Tibial nerve (tissue), 4 donors: ENCODE measurements around the gene CEP85L. TPM values are rescaled to one million over a fixed set of nuclear protein-coding genes. Genes with fewer than 3 reads are reported as not detected.

ENCODE experiments used
- DNase-seq, 2 donors: peaks; one replicate each; pipeline ENCODE4 v3.0.0-alpha.2; 2019; ENCODE audit warnings: low spot score in 2 of 2
- H3K27ac ChIP-seq, 4 donors: fragments of 200-600 bp; sonication (generic) in 3 of 4; one replicate each; pipeline ENCODE4 v1.5.1; 2017 to 2019; ENCODE audit warnings: mild to moderate bottlenecking in 1 of 4
- H3K27me3 ChIP-seq, 2 donors: fragments of 200-600 bp; sonication (generic) in 1 of 2; one replicate each; pipeline versions ENCODE4 v1.5.1 to v1.6.0; 2017 to 2019
- H3K36me3 ChIP-seq, 3 donors: fragments of 200-600 bp; sonication (generic); one replicate each; pipeline ENCODE4 v1.5.1; 2018 to 2019
- H3K4me1 ChIP-seq, 4 donors: fragments of 200-600 bp; sonication (generic) in 3 of 4; one replicate each; pipeline ENCODE4 v1.5.1; 2017 to 2019
- H3K4me3 ChIP-seq, 4 donors: fragments of 200-600 bp; sonication (generic) in 3 of 4; one replicate each; pipeline ENCODE4 v1.5.1; 2017 to 2019; ENCODE audit warnings: mild to moderate bottlenecking in 1 of 4, moderate library complexity in 1 of 4
- H3K9me3 ChIP-seq, 4 donors: fragments of 200-600 bp; sonication (generic) in 3 of 4; one replicate each; pipeline ENCODE4 v1.5.1; 2017 to 2019
- CTCF ChIP-seq, 5 experiments: fragments of 200-600 bp in 3 of 5; fragments of 450-650 bp in 2 of 5; sonication (generic) in 3 of 5; IDR thresholded peaks; one replicate each; pipeline ENCODE4 v1.5.1; 2016 to 2019; ENCODE audit warnings: antibody characterized with exemption in 5 of 5, mild to moderate bottlenecking in 3 of 5, moderate library complexity in 2 of 5
- EP300 ChIP-seq, 2 donors: sonication (generic); formaldehyde crosslinking; IDR thresholded peaks; one replicate each; pipeline ENCODE4 v1.6.1; 2017; ENCODE audit warnings: antibody characterized with exemption in 2 of 2, mild to moderate bottlenecking in 1 of 2
- POLR2A ChIP-seq, 2 donors: fragments of 450-650 bp; IDR thresholded peaks; one replicate each; pipeline ENCODE4 v1.6.1; 2017; ENCODE audit warnings: antibody characterized with exemption in 2 of 2, mild to moderate bottlenecking in 2 of 2, moderate library complexity in 2 of 2
- WGBS, 2 donors: methylation state at CpG; one replicate each; pipeline ENCODE4 v1.1.5; 2018; 5-methylcytosine and 5-hydroxymethylcytosine counted together
- total RNA-seq, 4 donors: library from RNA; depleted of rRNA; stranded (reverse); fragments of >200 nt; gene quantifications; one replicate each; pipeline ENCODE4 v1.1.0, GENCODE V29; 2016

The CEP85L gene
- total RNA-seq, 4 donors from 2014 or later, result 26.7 to 47.4 (median 37.8) TPM

- WGBS, 2 donors, result 84 to 90% methylated on average over 4 of the region's 4 CpGs
- H3K4me1 ChIP-seq, result peaks cover 0 to 32% (median 0%) of the 10 kb centered on the region in 4 donors
- peaks cover 0 to 5% (median 2%) of the 10 kb centered on the region in 4 donors for H3K9me3 ChIP-seq
- DNase-seq, result no peak
- no peak overlapping the region for H3K27ac ChIP-seq
- H3K36me3 ChIP-seq, result peaks cover 0 to 18% (median 0%) of the 10 kb centered on the region in 3 donors
- TF ChIP-seq POLR2A (IDR thresholded peaks at IDR 0.05) (no peak), EP300 (IDR thresholded peaks at IDR 0.05) (no peak), CTCF (IDR thresholded peaks at IDR 0.05) (no peak)
- no peaks in the 10 kb centered on the region for H3K27me3 ChIP-seq
- H3K4me3 ChIP-seq, result no peak overlapping the region
These were observed 125.2 kb downstream of the CEP85L start for GRCh38 chr6:118525913-118526780.

GRCh38 chr6:118524686-118525085 is 126.7 kb downstream of the CEP85L start:
- WGBS, 2 donors, result 69 to 74% methylated on average over 2 of the region's 2 CpGs

DNA sequence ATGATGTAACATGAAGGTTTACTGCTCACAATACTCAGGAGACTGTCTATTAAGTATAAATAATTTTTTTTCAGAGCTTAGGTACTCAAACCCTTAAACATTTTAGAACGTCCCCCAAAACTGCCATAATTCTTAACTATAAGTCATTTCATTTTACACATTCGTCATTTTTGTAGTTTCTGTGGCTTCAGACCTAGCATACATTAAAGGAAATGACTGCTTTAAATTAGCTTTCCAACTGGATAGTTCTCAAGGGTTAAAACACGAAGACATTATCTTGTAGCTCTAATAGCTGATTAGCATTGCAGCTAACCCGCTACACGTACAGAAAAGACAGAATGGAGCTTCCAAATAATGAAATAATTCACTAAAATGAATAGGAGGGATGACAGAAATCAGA is 128.2 kb downstream of the CEP85L start:
- H3K4me3 ChIP-seq, result no peak overlapping the region
- H3K36me3 ChIP-seq, result peaks cover 0 to 26% (median 0%) of the 10 kb centered on the region in 3 donors
- peaks cover 0 to 22% (median 0%) of the 10 kb centered on the region in 4 donors for H3K4me1 ChIP-seq
- TF ChIP-seq EP300 (IDR thresholded peaks at IDR 0.05), result no peak
- TF ChIP-seq CTCF (IDR thresholded peaks at IDR 0.05), result no peak
- TF ChIP-seq POLR2A (IDR thresholded peaks at IDR 0.05), result no peak
- DNase-seq, result no peak
- H3K9me3 ChIP-seq, result no peaks in the 10 kb centered on the region
- no peaks in the 10 kb centered on the region for H3K27me3 ChIP-seq
- 85 to 88% methylated on average over 5 of the region's 5 CpGs for WGBS, 2 donors
- H3K27ac ChIP-seq, result no peak overlapping the region

More at GRCh38 chr6:118524686-118525085, 126.7 kb downstream of the CEP85L start:
- Histone ChIP-seq H3K36me3 (peaks cover 0 to 18% (median 0%) of the 10 kb centered on the region in 3 donors), H3K9me3 (no peaks in the 10 kb centered on the region), H3K27ac (no peak overlapping the region), H3K4me3 (no peak overlapping the region), H3K4me1 (peaks cover 0 to 32% (median 0%) of the 10 kb centered on the region in 4 donors), H3K27me3 (no peaks in the 10 kb centered on the region)
- no peak for TF ChIP-seq CTCF (IDR thresholded peaks at IDR 0.05)
- TF ChIP-seq POLR2A (IDR thresholded peaks at IDR 0.05), result no peak
- no peak for TF ChIP-seq EP300 (IDR thresholded peaks at IDR 0.05)
- DNase-seq, result no peak

DNA sequence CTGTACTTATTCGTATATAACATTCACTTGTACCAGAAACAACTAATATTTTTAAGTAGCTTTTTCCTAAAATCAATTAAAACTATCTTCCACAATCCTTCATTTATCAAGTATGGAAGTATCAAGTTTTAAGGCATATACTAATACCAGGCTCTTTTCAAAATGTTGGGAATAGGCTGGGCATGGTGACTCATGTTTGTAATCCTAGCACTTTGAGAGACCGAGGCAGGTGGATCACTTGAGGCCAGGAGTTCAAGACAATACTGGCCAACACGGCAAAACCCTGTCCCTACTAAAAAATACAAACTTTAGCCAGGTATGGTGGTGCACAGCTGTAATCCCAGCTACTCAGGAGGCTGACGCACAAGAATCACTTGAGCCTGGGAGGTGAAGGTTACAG is 129.0 kb downstream of the CEP85L start:
- H3K27me3 ChIP-seq, result no peaks in the 10 kb centered on the region
- no peak overlapping the region for H3K4me3 ChIP-seq
- DNase-seq, result no peak
- WGBS, 2 donors, result 98 to 99% methylated on average over 4 of the region's 4 CpGs
- no peaks in the 10 kb centered on the region for H3K9me3 ChIP-seq
- TF ChIP-seq EP300 (IDR thresholded peaks at IDR 0.05), result no peak
- no peak for TF ChIP-seq POLR2A (IDR thresholded peaks at IDR 0.05)
- no peak for TF ChIP-seq CTCF (IDR thresholded peaks at IDR 0.05)
- H3K36me3 ChIP-seq, result peaks cover 0 to 26% (median 0%) of the 10 kb centered on the region in 3 donors
- H3K27ac ChIP-seq, result no peak overlapping the region
- peaks cover 0 to 19% (median 0%) of the 10 kb centered on the region in 4 donors for H3K4me1 ChIP-seq

DNA sequence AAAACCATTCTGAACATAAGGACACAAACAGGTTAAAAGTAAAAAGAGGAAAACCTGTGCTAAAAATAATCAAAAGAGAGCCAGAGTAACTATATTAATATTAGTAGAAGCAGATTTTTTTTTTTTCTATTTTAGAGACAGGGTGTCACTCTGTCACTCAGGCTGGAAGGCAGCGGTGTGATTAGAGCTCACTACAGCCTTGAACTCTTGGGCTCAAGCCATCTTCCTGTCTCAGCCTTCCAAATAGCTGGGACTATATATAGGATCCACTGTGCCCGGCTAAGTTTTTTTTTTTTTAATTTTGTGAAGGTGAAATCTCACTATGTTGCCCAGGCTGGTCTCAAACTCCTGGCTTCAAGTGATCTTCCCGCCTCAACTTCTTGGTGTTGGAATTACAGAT is 136.7 kb downstream of the CEP85L start:
- H3K27ac ChIP-seq, result no peak overlapping the region

More for the DNA sequence above, 136.7 kb downstream of the CEP85L start:
- Histone ChIP-seq H3K36me3 (peaks cover 0 to 9% (median 0%) of the 10 kb centered on the region in 3 donors), H3K4me3 (no peak overlapping the region), H3K27me3 (no peaks in the 10 kb centered on the region), H3K4me1 (peaks cover 0 to 9% (median 0%) of the 10 kb centered on the region in 4 donors), H3K9me3 (no peaks in the 10 kb centered on the region)
- no peak for DNase-seq
- WGBS, 2 donors, result 69 to 82% methylated on average over 3 of the region's 3 CpGs
- TF ChIP-seq CTCF (IDR thresholded peaks at IDR 0.05) (no peak), POLR2A (IDR thresholded peaks at IDR 0.05) (no peak), EP300 (IDR thresholded peaks at IDR 0.05) (no peak)
